NCI-H128 (cell line): ENCODE results near the gene ARHGAP10.

ENCODE experiments used
- DNase-seq: peaks from one replicate; lab custom pipeline; 2025; ENCODE audit not compliant: unreplicated experiment; lab: John Stamatoyannopoulos, UW

ARHGAP10 gene

DNA sequence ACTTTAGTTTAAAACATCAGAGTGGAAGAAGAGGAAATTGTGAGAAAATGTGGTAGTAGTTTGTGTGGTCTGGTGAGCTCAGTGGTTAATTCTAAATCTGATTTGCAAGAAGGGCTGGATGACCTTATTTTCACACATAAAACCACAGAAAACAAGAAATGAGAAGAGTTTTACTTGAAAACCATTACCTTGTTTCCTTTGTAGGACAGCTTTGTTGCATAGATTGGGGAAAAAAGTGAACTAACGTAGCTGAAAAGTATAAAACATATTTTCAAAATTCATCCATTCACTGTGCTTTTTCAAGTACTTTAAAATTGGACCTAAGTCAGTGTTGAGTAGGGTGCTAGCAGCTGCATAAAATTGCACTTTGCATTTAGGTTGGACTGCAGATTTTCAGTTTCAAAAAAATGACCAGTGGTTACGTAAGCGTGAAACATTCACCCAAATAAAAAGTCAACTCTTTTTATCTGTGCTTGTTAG, 211.3 kb downstream of the ARHGAP10 start:
- DNase-seq: no peak

DNA sequence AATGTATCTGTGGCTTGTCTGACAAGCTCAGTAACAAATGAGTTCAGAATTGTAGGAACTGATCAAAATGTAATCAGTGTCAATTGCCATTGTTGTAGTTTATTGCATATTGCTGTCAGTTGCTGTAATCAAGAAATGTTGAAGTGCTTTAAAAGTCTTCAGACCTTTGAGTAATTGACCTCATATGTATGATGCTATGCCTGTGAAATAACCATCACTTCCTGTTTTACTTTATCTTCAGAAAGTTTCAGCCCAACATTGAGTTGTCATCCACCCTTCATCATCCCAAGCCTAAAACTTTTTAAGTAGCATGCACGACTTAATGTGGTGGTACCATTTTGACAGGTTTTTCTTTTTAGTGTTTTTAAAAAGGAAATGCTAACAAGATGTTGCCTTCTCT, 212.4 kb downstream of the ARHGAP10 start:
- DNase-seq: no peak

DNA sequence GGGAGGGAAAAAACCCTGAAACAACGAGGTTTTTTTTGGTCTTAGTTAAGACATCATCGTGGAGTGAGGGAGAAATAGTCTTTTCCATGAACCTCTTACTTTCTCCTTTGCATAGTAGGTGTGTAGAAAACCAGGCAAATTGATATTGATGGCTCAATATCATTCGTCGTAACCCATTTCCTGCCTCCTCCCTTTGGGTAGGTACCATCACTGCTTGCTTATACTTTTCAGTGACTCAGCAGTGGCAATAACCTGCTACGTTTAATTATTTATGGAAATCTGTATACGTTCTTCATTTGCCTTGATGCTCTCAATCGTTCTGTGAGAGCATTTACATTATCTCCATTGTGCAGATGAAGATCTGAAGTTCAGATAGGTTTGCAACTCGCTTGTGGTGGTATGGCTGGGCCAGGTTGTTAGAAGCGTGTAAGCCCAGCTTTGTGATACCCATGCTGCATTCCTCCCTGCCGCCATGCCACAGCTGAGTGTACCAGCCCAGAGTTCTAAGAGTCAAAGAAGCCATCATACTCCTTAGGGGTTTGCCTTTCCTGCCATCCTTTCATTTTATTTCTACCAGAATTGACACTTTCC, 212.9 kb downstream of the ARHGAP10 start:
- no peak for DNase-seq

DNA sequence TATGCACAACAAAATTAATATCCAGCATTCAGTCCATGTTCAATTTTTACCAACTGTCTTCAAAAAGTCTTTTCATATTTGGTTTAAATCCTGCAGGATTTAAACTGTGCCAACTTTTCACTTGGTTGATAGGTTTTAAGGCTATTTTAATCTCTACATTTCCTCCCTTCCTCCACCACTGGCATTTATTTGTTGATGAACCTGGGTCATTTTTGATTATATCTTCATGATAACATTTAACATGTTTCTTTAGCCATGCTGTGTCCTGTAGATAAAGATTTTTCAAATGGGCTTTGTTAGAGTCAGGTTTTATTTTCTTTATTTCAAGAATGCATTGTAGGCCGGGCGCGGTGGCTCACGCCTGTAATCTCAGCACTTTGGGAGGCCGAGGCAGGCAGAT, 216.4 kb downstream of the ARHGAP10 start:
- no peak for DNase-seq

DNA sequence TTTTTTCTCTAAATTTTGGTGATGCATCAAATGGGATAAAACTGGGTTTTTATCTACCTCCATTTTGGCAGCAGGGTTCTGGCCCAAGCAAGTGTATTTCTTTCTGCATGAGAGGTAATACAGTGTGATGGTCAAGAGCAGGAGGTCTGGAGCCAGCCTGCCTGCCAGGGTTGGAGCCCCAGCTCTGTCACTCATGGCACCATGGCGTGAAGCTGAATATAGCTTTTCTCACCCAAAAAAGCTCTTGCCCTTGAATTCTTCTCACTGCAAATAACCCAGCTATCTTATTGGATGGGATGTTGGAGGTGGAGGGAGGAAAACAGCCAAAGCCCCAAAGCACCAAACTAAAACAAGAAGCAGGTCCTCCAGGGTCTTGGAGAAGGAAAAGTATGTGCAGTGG, 218.4 kb downstream of the ARHGAP10 start:
- DNase-seq: no peak

DNA sequence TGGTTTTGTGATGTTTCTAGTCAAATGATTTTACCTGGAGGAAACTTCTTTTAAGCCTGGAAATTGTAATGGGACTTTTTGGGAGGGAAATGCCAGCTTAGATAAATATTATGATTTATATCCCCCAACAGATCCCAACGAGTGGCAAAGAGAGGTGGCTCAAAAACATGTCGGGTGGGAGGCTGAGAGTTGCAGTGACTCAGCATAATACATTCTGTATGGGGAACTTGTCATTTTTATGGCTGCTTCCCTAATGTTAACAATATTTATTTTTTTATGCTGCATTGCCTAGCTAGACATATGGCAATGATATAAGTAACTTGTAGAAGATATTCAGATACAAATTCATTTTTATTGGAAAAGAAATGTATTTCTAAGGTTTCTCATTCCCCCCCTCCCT, 219.0 kb downstream of the ARHGAP10 start:
- no peak for DNase-seq

DNA sequence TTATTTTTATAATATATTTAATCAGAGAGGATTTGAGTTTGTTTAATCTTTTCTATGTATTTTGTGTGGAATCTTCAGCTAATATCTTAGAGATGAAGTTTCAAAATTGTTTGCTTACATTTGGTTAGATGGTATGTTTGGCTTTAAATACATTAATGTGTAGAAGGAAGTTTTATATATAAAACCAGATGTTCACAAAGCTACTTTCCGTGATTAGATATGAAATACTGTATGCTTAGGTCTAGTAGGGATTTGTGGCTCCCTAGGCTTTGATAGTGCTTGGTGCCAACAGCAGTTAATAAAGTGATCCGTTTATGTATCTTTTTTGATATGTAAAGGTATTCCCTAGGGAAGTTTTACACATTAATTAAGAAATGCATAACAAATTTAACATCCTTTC, 223.0 kb downstream of the ARHGAP10 start:
- DNase-seq: no peak

DNA sequence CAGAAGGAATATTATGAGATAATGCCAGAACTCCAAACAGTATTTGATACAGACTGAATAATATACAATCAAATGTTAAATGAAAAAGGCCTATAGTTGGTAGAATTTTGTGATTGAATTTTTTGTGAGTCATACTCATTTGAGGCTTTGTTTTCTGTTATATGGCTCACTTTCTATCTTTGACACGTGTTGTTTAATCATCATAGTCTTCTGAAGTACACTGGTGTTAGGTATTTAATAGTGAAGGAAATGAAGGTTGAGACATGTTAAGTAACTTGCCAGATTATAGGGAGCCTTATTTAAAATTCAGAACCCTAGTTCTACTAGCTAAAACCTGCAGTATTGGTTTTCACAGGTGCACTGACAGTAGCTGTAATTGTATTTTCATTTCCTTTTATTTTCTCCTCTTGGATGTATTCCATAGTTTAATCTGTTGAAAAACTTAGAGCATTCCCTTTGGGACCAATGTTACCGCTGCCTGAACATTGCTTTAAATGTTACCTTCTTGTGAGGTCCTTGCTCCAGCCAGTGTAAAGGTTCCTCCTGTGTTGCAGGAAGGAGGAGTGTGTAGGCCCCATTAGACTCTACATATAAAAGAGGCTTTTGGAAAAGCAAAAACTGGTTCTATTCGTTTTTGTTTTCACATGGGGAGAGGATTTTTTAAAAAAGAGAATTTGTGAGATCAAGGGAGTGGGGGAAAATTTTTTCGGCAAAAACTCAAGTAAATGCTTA, 224.1 kb downstream of the ARHGAP10 start:
- no peak for DNase-seq

DNA sequence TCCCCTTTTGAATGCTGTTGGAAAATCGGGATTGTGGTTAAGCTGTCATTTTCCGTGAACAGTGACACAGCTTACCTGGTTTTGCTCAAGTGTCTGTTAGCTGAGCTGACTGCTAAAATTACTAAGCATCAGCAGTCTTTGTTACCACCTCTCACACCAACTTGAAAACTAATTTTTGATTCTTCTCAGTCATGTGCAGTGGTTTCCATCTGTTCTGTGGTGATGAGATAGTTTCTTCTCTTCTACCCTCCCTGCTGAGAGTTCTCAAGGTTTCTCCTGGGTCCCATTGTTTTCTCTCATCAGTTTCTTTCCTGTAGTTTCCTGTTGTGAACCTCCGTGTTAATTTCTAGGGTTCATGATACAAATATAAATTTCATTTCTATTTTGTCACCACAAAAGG, 225.6 kb downstream of the ARHGAP10 start:
- no peak for DNase-seq

DNA sequence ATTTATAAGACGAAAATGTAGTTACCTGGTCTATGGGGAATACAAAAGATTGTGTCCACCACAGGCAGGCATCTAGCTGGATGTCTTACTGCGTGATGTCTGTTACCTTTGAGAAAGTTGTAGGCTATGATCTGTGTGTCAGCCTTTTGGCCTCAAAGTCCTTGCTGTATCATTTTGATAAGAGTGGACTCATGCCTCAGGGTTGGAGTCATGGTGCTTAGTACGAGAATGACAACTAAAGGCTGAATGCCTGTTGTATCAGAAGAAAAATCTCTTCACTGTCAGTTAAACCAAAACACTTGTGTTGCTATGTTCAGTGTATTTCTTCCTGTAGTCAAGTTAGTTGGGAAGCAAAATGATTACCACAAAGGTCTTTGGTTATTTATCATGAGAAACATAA, 226.2 kb downstream of the ARHGAP10 start:
- no peak for DNase-seq

DNA sequence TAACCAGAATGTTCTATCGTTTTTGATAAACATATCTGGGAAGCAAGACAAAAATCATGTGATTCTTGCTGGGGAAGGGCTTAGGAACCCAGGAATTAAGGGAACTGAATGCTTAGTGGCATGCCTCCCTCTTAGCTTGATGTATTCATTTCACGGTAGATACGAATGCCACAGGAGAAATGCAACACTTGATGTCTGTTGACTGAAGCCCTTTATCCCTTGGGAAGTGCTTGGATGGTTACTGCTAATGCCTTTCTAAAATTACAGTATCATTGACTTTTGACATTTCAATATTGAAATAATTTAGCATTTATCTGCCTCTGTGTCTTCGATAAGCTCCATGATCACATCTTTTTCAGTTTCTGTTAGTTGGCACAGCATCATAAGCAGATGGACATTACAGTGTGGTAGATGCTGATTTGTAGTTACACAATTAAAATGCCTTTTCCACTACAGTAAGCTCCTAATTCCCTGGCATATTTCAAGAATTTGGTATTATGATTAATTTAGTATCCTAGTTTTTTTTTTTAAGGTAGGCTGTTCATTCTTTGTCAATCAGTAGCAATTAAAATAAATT, 226.7 kb downstream of the ARHGAP10 start:
- no peak for DNase-seq

DNA sequence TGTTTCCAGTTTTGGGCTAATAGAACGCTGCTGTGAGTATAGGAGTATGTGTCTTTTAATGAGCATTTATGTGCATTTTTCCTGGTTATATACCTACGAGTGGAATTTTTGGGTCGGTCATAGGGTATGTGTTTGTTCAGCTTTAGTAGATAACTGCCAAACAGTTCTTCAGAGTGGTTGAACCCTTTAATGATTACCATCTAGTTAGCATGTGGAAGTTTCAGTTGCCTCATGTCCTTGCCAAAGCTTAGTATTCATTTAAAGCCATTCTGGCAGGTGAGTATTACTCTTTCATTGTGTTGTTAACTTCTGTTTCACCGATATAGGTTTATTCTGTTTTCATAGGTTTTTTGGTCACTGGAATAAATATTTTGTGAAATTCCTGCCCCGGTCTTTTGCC, 229.1 kb downstream of the ARHGAP10 start:
- DNase-seq: no peak

DNA sequence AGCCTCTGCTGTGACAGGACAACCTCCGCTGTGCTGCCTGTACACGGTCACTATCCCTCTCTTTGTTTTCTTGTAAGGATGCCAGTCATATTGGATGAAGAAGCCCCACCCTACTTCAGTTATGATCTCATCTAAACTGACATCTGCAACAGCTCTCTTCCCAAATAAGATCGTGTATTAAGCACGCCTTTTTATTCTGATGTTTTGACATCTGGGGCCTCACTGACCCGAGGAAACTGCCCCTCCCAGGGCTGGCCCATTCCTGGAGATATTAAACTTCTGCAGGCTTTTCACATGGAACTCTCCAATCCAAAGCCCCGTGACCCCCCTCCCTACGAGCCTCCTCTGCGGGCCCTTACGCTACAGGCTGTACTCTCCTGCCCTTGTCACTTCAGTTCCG, 232.0 kb downstream of the ARHGAP10 start:
- no peak for DNase-seq

DNA sequence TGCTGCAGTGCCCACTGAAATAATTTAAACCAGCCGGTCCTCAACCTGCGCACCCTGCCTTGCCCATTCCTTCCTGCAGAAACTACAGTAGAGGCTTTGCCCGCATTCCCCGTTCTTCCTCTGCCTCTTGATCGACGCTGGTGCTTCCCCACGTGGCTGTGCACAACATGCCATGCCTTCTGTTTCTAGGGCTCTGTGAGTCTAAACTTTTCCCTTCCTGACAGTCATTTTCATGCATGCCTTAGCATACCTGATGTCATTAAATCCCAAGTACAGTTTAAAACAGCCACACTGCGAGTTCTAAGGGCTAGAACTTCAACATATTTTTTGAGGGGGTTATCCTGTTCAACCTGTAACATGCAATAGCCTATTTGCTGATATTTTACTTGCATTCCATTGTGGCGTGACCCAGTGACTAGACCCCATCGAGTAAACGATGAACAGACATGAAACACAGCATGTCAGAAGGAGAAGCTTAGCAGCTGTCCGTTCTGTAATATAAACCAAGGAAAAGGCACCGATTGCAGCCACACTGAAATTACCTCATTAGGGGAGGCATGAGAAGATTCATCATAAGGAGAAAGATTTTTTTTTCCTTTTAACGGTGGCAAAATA, 232.5 kb downstream of the ARHGAP10 start:
- no peak for DNase-seq

DNA sequence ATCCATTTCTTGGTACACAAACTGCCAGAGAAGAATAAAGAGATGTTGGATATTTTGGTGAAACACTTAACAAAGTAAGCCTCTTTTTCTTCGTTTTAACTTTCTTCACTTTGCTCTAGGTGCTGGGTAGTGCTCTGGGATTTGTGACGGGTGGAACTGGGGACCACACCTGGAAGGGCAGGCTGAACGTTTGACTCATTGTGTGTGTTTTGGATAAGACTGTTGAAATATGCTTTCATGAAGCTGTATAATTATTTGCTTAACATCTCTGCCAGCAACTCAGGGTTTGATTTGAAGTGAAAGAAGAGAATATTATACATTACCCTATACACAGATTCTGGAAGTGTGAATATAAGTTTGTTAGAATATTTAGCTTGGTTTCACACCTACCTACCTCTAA, 233.2 kb downstream of the ARHGAP10 start:
- no peak for DNase-seq

DNA sequence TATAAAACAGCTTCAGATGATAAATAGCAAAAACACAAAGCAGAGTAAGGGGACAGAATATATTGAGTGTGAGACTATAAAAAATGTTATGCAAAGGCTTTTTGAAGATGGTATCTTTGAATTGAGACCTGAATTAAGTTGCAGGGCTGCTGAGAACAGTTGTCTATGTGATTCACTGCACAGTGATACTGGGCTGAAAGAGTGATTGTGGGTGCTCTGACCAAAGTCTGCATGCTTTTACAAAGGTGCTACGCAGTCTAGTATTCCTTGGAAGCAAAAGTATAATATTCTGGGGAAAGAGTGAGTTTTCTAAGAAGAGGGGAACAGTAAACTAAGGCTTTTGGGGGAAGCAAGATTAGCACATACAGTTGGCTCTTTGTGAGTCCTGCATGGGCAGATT, 234.0 kb downstream of the ARHGAP10 start:
- DNase-seq: no peak

DNA sequence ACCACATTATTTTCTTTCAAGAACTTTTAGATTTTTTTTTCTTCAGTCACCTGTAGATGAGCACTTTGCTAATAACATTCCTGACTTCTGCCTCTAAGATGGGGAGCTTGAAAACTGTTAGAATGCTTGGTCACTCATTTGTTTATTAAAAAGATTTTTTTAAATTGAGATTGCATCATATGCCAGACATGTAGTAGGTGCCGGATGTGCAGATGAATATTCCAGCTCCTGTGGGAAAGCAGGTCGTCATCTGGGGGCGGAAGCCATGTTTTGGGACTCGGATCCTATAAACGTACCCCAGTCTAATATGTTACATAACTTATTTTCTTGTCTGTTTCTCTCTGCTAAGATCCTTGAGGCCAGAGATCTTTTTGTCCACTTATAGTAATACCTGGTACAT, 236.8 kb downstream of the ARHGAP10 start:
- DNase-seq: no peak

DNA sequence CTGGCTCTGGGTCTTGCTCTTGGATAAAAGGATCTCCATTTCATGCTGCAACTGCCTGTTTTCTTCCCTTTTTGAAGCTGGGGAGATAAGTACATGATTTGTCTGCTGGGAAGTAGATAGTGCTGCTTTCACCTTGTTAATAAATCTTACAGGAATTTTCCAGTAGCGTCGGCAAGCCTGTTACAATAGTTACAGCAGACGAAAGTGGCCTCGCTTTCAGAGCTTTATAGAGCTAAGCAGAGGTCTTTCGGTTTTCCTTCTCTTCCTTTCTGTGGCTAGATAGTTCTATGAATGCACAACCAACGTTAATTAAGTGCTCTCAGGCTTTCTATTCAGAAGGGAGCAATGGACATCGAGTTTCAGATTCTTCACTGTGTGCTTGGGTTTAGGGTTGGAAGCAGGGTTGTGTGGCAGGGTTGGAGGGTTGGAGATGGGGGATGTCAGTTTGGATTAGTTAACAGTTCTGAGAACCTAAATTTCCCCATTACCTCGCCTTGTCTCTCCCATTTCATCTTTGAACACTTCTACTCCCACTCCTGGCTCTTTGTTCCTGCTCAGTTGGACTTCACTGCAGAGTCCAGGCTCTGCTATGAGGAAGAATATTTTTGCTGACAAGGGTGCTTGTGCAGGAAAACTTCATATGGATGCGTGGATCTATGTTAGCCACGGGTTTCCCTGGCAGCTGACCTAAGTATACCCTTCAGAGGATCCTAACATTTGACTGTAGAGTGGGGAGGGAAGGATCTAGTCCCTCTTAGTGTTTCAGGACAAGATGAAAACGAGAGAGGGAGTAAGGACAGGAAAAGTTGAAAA, 237.9 kb downstream of the ARHGAP10 start:
- DNase-seq: no peak

DNA sequence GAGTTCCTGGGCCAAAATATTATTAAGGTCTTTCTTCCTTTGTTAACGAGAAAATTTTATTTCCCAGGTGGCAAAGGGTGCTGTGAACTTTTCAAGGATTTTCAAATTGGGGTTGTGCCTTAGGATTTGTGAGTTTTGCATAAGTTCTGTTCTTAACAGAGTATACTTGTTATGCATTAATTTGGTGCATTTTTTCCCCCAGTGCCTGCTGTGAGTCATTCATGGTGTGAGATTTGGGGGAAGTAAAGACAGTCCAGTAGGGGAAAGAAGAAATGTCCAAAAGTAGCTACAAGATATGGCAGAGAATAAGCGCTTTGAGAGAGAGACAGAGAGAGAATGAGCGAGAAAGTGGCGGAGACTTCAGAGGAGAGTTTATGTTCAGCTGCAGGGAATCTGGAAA, 239.2 kb downstream of the ARHGAP10 start:
- no peak for DNase-seq

DNA sequence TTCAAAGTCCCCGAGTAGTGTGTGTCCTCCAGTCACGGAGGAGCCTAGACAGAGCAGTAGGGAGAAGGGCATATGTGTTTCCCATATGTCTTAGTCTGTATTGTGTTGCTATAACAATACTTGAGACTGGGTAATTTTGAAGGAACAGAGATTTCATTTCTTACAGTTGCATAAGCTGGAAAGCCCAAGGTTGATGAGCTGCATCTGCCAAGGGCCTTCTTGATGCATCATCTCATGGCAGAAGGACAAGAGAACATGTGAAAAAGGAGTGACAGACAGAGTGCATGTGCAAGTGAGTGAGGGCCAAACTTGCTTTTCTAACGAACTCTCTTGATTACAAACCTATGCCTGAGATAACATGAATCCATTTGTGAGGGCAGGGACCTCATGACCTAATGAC, 243.4 kb downstream of the ARHGAP10 start:
- DNase-seq: no peak
